ENCODE results near the gene MMEL1. TPM values are rescaled to one million over a fixed set of nuclear protein-coding genes. Genes with fewer than 3 reads are reported as not detected.

Gene MMEL1
- total RNA-seq, 6 donors from 2014 or later, result 2.9 to 5.5 (median 5.1) TPM; not detected in 2

DNA sequence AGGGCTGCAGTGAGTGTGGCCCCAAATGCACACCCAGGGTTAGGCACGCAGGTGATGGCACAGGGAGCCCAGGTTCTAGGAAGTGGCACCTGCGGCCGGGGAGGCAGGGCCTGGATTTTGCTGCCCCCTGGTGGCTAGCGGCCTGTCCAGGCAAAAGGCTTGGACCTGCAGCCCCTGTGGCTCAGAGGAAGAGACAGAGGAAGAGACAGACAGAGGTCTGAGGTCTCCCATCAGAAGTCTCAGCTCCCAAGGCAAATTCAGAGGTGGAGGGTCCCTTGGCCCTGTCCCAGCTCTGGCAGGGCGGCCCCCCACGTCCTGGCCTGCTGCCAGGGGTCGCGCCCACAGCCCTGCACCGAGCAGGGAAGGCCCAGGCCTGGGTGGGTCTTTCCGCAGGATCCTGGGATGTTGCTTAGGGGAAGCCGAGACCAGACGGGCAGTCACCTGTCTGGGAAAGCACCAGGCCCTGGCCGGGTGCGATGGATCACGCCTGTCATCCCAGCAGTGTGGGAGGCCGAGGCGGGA is 84.7 kb downstream of the MMEL1 start:
- peak overlapping the region; percentile 96 to 99 (median 98) for H3K27ac ChIP-seq
- no peaks in the 10 kb centered on the region for H3K9me3 ChIP-seq

DNA sequence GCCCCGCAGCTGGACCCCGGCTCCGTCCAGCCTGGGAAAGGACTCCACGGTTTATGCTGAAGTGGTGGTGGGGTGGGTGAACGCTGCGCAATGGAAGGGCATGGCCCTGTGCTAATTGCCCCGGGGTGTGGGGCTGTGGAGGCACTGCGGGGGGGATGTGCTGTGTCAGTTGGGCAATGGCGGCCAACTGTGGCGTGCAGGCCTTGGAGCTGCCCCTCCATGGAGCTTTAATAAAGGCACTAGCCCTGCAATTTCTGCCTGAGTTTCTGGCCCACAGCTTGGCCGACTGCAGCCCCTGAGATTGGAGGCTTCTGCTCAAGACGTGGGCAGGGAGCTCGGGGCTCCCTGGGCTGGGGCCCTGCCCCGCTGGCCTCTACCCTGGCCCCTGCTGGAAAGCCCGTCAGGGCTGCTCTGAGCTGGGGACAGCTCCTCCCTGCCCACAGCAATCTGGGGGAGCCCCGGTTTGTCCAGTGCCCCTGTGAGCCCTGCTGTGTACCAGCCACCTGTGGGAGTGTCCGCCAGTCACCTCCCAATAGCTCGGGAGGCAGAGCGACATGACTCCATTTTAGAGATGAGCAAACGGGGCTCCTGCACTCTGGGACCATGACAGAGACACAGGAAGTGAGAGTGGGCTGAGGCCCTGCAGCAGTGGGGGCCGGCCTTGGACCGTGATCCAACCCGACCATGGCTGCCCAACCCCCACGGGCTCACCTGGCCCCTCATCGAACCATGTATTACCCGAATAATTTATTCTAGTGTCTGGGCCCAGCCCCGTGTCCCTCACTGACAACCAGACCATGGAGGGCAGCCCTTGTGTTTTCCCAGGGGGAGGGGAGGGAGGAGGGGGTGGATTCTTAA is 85.4 kb downstream of the MMEL1 start:
- Histone ChIP-seq H3K4me3 (peak overlapping the region; percentile 67 to 90 (median 75)), H3K27ac (peak overlapping the region; percentile 96 to 99 (median 98)), H3K4me1 (peaks cover 51 to 66% (median 64%) of the 10 kb centered on the region in 4 donors), H3K36me3 (no peaks in the 10 kb centered on the region), H3K9me3 (no peaks in the 10 kb centered on the region), H3K27me3 (no peaks in the 10 kb centered on the region)
- DNase-seq (peak in 1 of 2 donors; percentile 76), ATAC-seq (ENCODE audit: low FRiP score in 2 of 2) (no peak)
- TF ChIP-seq POLR2AphosphoS5 (IDR thresholded peaks at IDR 0.05) (no peak), EP300 (IDR thresholded peaks at IDR 0.05) (no peak), POLR2A (IDR thresholded peaks at IDR 0.05) (peak in 1 of 4 donors; percentile 65)
- TF ChIP-seq, protein P1, sequence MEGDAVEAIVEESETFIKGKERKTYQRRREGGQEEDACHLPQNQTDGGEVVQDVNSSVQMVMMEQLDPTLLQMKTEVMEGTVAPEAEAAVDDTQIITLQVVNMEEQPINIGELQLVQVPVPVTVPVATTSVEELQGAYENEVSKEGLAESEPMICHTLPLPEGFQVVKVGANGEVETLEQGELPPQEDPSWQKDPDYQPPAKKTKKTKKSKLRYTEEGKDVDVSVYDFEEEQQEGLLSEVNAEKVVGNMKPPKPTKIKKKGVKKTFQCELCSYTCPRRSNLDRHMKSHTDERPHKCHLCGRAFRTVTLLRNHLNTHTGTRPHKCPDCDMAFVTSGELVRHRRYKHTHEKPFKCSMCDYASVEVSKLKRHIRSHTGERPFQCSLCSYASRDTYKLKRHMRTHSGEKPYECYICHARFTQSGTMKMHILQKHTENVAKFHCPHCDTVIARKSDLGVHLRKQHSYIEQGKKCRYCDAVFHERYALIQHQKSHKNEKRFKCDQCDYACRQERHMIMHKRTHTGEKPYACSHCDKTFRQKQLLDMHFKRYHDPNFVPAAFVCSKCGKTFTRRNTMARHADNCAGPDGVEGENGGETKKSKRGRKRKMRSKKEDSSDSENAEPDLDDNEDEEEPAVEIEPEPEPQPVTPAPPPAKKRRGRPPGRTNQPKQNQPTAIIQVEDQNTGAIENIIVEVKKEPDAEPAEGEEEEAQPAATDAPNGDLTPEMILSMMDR (IDR thresholded peaks at IDR 0.05), result no peak
- WGBS, 2 donors, result 5 to 10% methylated on average over 14 to 15 of the region's 27 CpGs

More for the DNA sequence above, 84.7 kb downstream of the MMEL1 start:
- Histone ChIP-seq H3K36me3 (no peaks in the 10 kb centered on the region), H3K4me3 (peak overlapping the region; percentile 23 to 90 (median 68)), H3K27me3 (no peaks in the 10 kb centered on the region), H3K4me1 (peaks cover 51 to 66% (median 64%) of the 10 kb centered on the region in 4 donors)
- 8 to 26% methylated on average over 10 to 17 of the region's 17 CpGs for WGBS, 2 donors
- DNase-seq, result peak; percentile 91 to 93
- ATAC-seq (ENCODE audit: low FRiP score in 2 of 2), result peak; percentile 75 to 80
- TF ChIP-seq, protein P1 (IDR thresholded peaks at IDR 0.05), result peak; percentile 92 to 98 (median 96)
- TF ChIP-seq POLR2A (IDR thresholded peaks at IDR 0.05), result peak in 1 of 4 donors; percentile 45
- peak in 1 of 2 donors; percentile 30 for TF ChIP-seq POLR2AphosphoS5 (IDR thresholded peaks at IDR 0.05)
- no peak for TF ChIP-seq EP300 (IDR thresholded peaks at IDR 0.05)

GRCh38 chr1:2546515-2547209 is 86.2 kb downstream of the MMEL1 start:
- H3K4me3 ChIP-seq, result peak overlapping the region; percentile 67 to 90 (median 75)
- peak; percentile 45 to 91 for TF ChIP-seq POLR2AphosphoS5 (IDR thresholded peaks at IDR 0.05)
- TF ChIP-seq POLR2A (IDR thresholded peaks at IDR 0.05), result peak in 3 of 4 donors; percentile 21 to 55 (median 53)
- peak in 1 of 4 donors; percentile 17 for TF ChIP-seq EP300 (IDR thresholded peaks at IDR 0.05)
- TF ChIP-seq, protein P1 (IDR thresholded peaks at IDR 0.05), result peak; percentile 15 to 70 (median 45)
- WGBS, 2 donors, result 0% methylated on average over 22 of the region's 52 CpGs; no CpG with 5 or more reads in 1 of the 2 donors
- H3K27me3 ChIP-seq, result no peaks in the 10 kb centered on the region
- H3K4me1 ChIP-seq, result peaks cover 51 to 70% (median 68%) of the 10 kb centered on the region in 4 donors
- no peaks in the 10 kb centered on the region for H3K36me3 ChIP-seq
- H3K9me3 ChIP-seq, result no peaks in the 10 kb centered on the region
- peak; percentile 76 to 86 for ATAC-seq (ENCODE audit: low FRiP score in 2 of 2)
- peak; percentile 95 to 96 for DNase-seq
- H3K27ac ChIP-seq, result peak overlapping the region; percentile 96 to 99 (median 98)

- Histone ChIP-seq H3K27ac (peak overlapping the region; percentile 96 to 99 (median 98)), H3K4me3 (peak overlapping the region; percentile 67 to 90 (median 75)), H3K9me3 (no peaks in the 10 kb centered on the region), H3K36me3 (no peaks in the 10 kb centered on the region), H3K27me3 (peaks cover 0 to 2% (median under 1%) of the 10 kb centered on the region in 4 donors), H3K4me1 (peaks cover 56 to 78% (median 73%) of the 10 kb centered on the region in 4 donors)
- peak; percentile 59 to 81 for ATAC-seq (ENCODE audit: low FRiP score in 2 of 2)
- DNase-seq, result peak; percentile 96 to 97
- TF ChIP-seq, protein P1 (IDR thresholded peaks at IDR 0.05), result no peak
- TF ChIP-seq POLR2AphosphoS5 (IDR thresholded peaks at IDR 0.05) (peak in 1 of 2 donors; percentile 84), EP300 (IDR thresholded peaks at IDR 0.05) (no peak), POLR2A (IDR thresholded peaks at IDR 0.05) (peak in 2 of 4 donors; percentile 39 to 79)
- 0 to 4% methylated on average over 1 to 20 of the region's 43 CpGs for WGBS, 2 donors
Measured at GRCh38 chr1:2545754-2546514, 86.9 kb downstream of the MMEL1 start.
